Uterus (tissue), 4 donors: ENCODE results near the gene ACOT6. TPM values are rescaled to one million over a fixed set of nuclear protein-coding genes. Genes with fewer than 3 reads are reported as not detected.
"Not testable (repeated sequence)": the region's sequence is repeated elsewhere in the genome, so short reads cannot be mapped to it uniquely, and the experiment has no call there.

Experiments
- DNase-seq, 2 donors: peaks; one replicate each; pipeline ENCODE4 v3.0.0-alpha.2; 2019 to 2020
- H3K27ac ChIP-seq, 2 donors: fragments of 200-600 bp; sonication (generic); 1 replicate in 1 of 2; 2 replicates in 1 of 2; pipeline ENCODE4 v1.5.1; 2016 to 2018
- H3K27me3 ChIP-seq, 2 donors: fragments of 200-600 bp; sonication (generic); one replicate each; pipeline ENCODE4 v1.5.1; 2018 to 2019; ENCODE audit warnings: control low read depth in 1 of 2
- H3K36me3 ChIP-seq, 2 donors: fragments of 200-600 bp; sonication (generic); one replicate each; pipeline ENCODE4 v1.5.1; 2019; ENCODE audit warnings: control low read depth in 1 of 2
- H3K4me1 ChIP-seq, 2 donors: fragments of 200-600 bp; sonication (generic); one replicate each; pipeline ENCODE4 v1.5.1; 2018 to 2019; ENCODE audit warnings: control low read depth in 1 of 2
- H3K4me3 ChIP-seq, 2 donors: fragments of 200-600 bp; sonication (generic); 1 replicate in 1 of 2; 2 replicates in 1 of 2; pipeline ENCODE4 v1.5.1; 2018 to 2019; ENCODE audit warnings: mild to moderate bottlenecking in 1 of 2
- H3K9me3 ChIP-seq, 2 donors: fragments of 200-600 bp; sonication (generic); one replicate each; pipeline ENCODE4 v1.5.1; 2019; ENCODE audit warnings: control low read depth in 1 of 2
- CTCF ChIP-seq, 4 experiments: fragments of 200-600 bp in 2 of 4; fragments of 450-650 bp in 2 of 4; sonication (generic) in 2 of 4; IDR thresholded peaks; one replicate each; pipeline ENCODE4 v1.5.1; 2016 to 2019; ENCODE audit warnings: antibody characterized with exemption in 4 of 4, mild to moderate bottlenecking in 2 of 4, moderate library complexity in 1 of 4
- POLR2A ChIP-seq, 2 donors: fragments of 450-650 bp; IDR thresholded peaks; one replicate each; pipeline ENCODE4 v1.6.1; 2016; ENCODE audit warnings: antibody characterized with exemption in 2 of 2, mild to moderate bottlenecking in 1 of 2, moderate library complexity in 1 of 2
- intact Hi-C: fragments of 100-400 bp; cut with DNase I; formaldehyde crosslinking; loops from one replicate; pipeline ENCODE4 v1.15.1; 2023; ENCODE audit warnings: low total_unique reads
- total RNA-seq, 4 donors: library from RNA; depleted of rRNA in 3 of 4; stranded (reverse); fragments of >200 nt in 3 of 4; gene quantifications; one replicate each; pipeline versions ENCODE4 v1.1.0 to v1.2.4, GENCODE V29; 2014 to 2023
- donor health status: DM: yes; HTN: yes; CAD: no.

Gene ACOT6
- total RNA-seq, 4 donors from 2014 or later = not detected

- Histone ChIP-seq H3K9me3 (no peaks in the 10 kb centered on the region), H3K27ac (peak within 1 kb of the TSS; percentile 85 to 90), H3K27me3 (no peaks in the 10 kb centered on the region), H3K4me1 (peaks cover 0 to 3% of the 10 kb centered on the region in 2 donors), H3K36me3 (no peaks in the 10 kb centered on the region), H3K4me3 (peak within 1 kb of the TSS; percentile 76 to 82)
- TF ChIP-seq CTCF (IDR thresholded peaks at IDR 0.05) (peak in 1 of 4 experiments; percentile 25), POLR2A (IDR thresholded peaks at IDR 0.05) (peak; percentile 33 to 60)
- DNase-seq = peak; percentile 90 to 94
- intact Hi-C loops = loop anchor here (10.0 kb wide), 1 partner anchor 80 kb away; no protein-coding TSS in a partner anchor
These were observed 32.4 kb downstream of the ACOT6 start, which contains the start of gene DNAL1 for GRCh38 chr14:73644531-73645247. Gene DNAL1, plus strand, starts transcription at chr14:73644986. Its CDS starts 54 bp downstream, at chr14:73645040.

GRCh38 chr14:73645248-73645610, 32.9 kb downstream of the ACOT6 start:
- no peak for DNase-seq
- no peak for TF ChIP-seq CTCF (IDR thresholded peaks at IDR 0.05)
- no peak for TF ChIP-seq POLR2A (IDR thresholded peaks at IDR 0.05)
- no peaks in the 10 kb centered on the region for H3K36me3 ChIP-seq
- peak overlapping the region; percentile 85 to 90 for H3K27ac ChIP-seq
- intact Hi-C loops = loop anchor here (10.0 kb wide), 1 partner anchor 80 kb away; no protein-coding TSS in a partner anchor
- H3K27me3 ChIP-seq = no peaks in the 10 kb centered on the region
- peaks cover 0 to 3% of the 10 kb centered on the region in 2 donors for H3K4me1 ChIP-seq
- no peaks in the 10 kb centered on the region for H3K9me3 ChIP-seq
- H3K4me3 ChIP-seq = peak overlapping the region; percentile 76 to 82

- H3K36me3 ChIP-seq = no peaks in the 10 kb centered on the region
- H3K27ac ChIP-seq = no peak overlapping the region
- no peaks in the 10 kb centered on the region for H3K27me3 ChIP-seq
- TF ChIP-seq CTCF (IDR thresholded peaks at IDR 0.05) (no peak), POLR2A (IDR thresholded peaks at IDR 0.05) (no peak)
- no peaks in the 10 kb centered on the region for H3K4me1 ChIP-seq
- H3K4me3 ChIP-seq = no peak overlapping the region
- DNase-seq = no peak
- H3K9me3 ChIP-seq = no peaks in the 10 kb centered on the region
- intact Hi-C loops = no loop called here
These were observed 38.7 kb downstream of the ACOT6 start for GRCh38 chr14:73651005-73651404.

GRCh38 chr14:73655851-73656250, 43.5 kb downstream of the ACOT6 start:
- Histone ChIP-seq H3K36me3 (no peaks in the 10 kb centered on the region), H3K27me3 (no peaks in the 10 kb centered on the region), H3K9me3 (no peaks in the 10 kb centered on the region), H3K4me1 (no peaks in the 10 kb centered on the region), H3K4me3 (no peak overlapping the region), H3K27ac (no peak overlapping the region)
- intact Hi-C loops = no loop called here
- DNase-seq = no peak
- TF ChIP-seq POLR2A (IDR thresholded peaks at IDR 0.05) = no peak
- TF ChIP-seq CTCF (IDR thresholded peaks at IDR 0.05) = no peak

GRCh38 chr14:73659202-73659601, 46.9 kb downstream of the ACOT6 start:
- H3K9me3 ChIP-seq, H3K27me3 ChIP-seq, H3K4me1 ChIP-seq, H3K27ac ChIP-seq, intact Hi-C loops, H3K36me3 ChIP-seq, DNase-seq, H3K4me3 ChIP-seq: not testable (repeated sequence)
